Keratinocyte (primary cell): ENCODE results near the gene PLCH2. TPM values are rescaled to one million over a fixed set of nuclear protein-coding genes. Genes with fewer than 3 reads are reported as not detected.

Source experiments
- DNase-seq: peaks from one replicate; pipeline ENCODE4 v3.0.0-alpha.2; 2011; ENCODE audit warnings: low read depth, missing footprints, low spot score
- FAIRE-seq: peaks from 2 replicates; lab custom pipeline; 2011; peaks lifted over from hg19 to GRCh38; lab: Jason Lieb, UNC
- H2AFZ ChIP-seq: 2 replicates; pipeline ENCODE4 v1.6.0; 2012; ENCODE audit warnings: low read length, control low read depth, inconsistent platforms; ENCODE audit not compliant: control insufficient read depth
- H3K27ac ChIP-seq: 2 replicates; pipeline ENCODE4 v1.5.1; 2011; ENCODE audit warnings: low read length; ENCODE audit not compliant: control insufficient read depth, insufficient read depth
- H3K27me3 ChIP-seq: 3 replicates; pipeline ENCODE4 v1.6.0; 2011; ENCODE audit warnings: low read length; ENCODE audit not compliant: control insufficient read depth, insufficient read depth; ENCODE audit errors: extremely low read depth
- H3K36me3 ChIP-seq, 2 experiments: 2 replicates in 1 of 2; 3 replicates in 1 of 2; pipeline ENCODE4 v1.5.1; 2011; ENCODE audit warnings: low read length in 2 of 2, mild to moderate bottlenecking in 1 of 2; ENCODE audit not compliant: control insufficient read depth in 2 of 2, insufficient read depth in 2 of 2; ENCODE audit errors: extremely low read depth in 1 of 2
- H3K4me1 ChIP-seq: 3 replicates; pipeline ENCODE4 v1.5.1; 2011; ENCODE audit warnings: low read length; ENCODE audit not compliant: control insufficient read depth, insufficient read depth; ENCODE audit errors: extremely low read depth
- H3K4me2 ChIP-seq: 3 replicates; pipeline ENCODE4 v1.6.0; 2011; ENCODE audit warnings: low read depth, low read length; ENCODE audit not compliant: control insufficient read depth, insufficient read depth; ENCODE audit errors: extremely low read depth
- H3K4me3 ChIP-seq, 3 experiments: fragments of 200-600 bp in 1 of 3; sonication (generic) in 1 of 3; 2 replicates in 2 of 3; 3 replicates in 1 of 3; pipeline ENCODE4 v1.5.1; 2011 to 2016; ENCODE audit warnings: low read length in 3 of 3, mild to moderate bottlenecking in 3 of 3, control low read depth in 2 of 3, inconsistent platforms in 1 of 3, low read depth in 1 of 3, mixed read lengths in 1 of 3, mixed run types in 1 of 3, moderate library complexity in 1 of 3; ENCODE audit not compliant: control insufficient read depth in 2 of 3, insufficient read depth in 2 of 3; ENCODE audit errors: extremely low read depth in 1 of 3
- H3K79me2 ChIP-seq: 2 replicates; pipeline ENCODE4 v1.6.0; 2012; ENCODE audit warnings: low read length; ENCODE audit not compliant: control insufficient read depth, insufficient read depth
- H3K9ac ChIP-seq: 3 replicates; pipeline ENCODE4 v1.6.0; 2011; ENCODE audit warnings: low read length; ENCODE audit not compliant: control insufficient read depth, insufficient read depth; ENCODE audit errors: extremely low read depth
- H3K9me1 ChIP-seq: 3 replicates; pipeline ENCODE4 v1.6.0; 2011; ENCODE audit warnings: low read length; ENCODE audit not compliant: control insufficient read depth, insufficient read depth; ENCODE audit errors: extremely low read depth
- H3K9me3 ChIP-seq: 2 replicates; pipeline ENCODE4 v1.5.1; 2012; ENCODE audit warnings: low read depth, low read length; ENCODE audit not compliant: control insufficient read depth
- H4K20me1 ChIP-seq: 3 replicates; pipeline ENCODE4 v1.6.0; 2011; ENCODE audit warnings: low read length; ENCODE audit not compliant: control insufficient read depth, insufficient read depth; ENCODE audit errors: extremely low read depth
- CTCF ChIP-seq, 3 experiments: IDR thresholded peaks in 1 of 3; conservative IDR thresholded peaks in 1 of 3; optimal IDR thresholded peaks in 1 of 3; 2 replicates in 2 of 3; 3 replicates in 1 of 3; pipeline versions ENCODE3 to v1.5.1; 2011; ENCODE audit warnings: low read length in 3 of 3, mild to moderate bottlenecking in 3 of 3, moderate library complexity in 2 of 3, control low read depth in 1 of 3, inconsistent platforms in 1 of 3; ENCODE audit not compliant: insufficient read depth in 2 of 3; ENCODE audit errors: extremely low read depth in 1 of 3
- EZH2 ChIP-seq: IDR thresholded peaks from one replicate; pipeline ENCODE4 v1.6.1; 2012; ENCODE audit warnings: inconsistent platforms, mild to moderate bottlenecking, low read length, moderate library complexity
- dilution Hi-C: fragments of 300-500 bp; cut with MboI; formaldehyde crosslinking; loops from one replicate; pipeline ENCODE4 v1.7.0; 2020; ENCODE audit warnings: low sequenced_read_pairs; ENCODE audit not compliant: extremely low pct_ligation_motif_present
- polyA plus RNA-seq, 5 experiments: library from polyadenylated mRNA; depleted of rRNA in 3 of 5; stranded (reverse) in 3 of 5; stranded (forward) in 1 of 5; unstranded in 1 of 5; fragments of >200 nt; gene quantifications; 1 replicate in 1 of 5; 2 replicates in 3 of 5; 3 replicates in 1 of 5; pipeline versions ENCODE4 v1.2.1 to v1.2.3, GENCODE V29; 2011 to 2012; ENCODE audit warnings: missing spikeins in 2 of 5, low read depth in 1 of 5, low replicate concordance in 1 of 5

The PLCH2 gene
- polyA plus RNA-seq, 1 donor (not counting 4 experiments of a cell fraction or from before 2014, with no cell fraction given), result 57.4 TPM

- FAIRE-seq, result no peak
- H3K9ac ChIP-seq, result no peak overlapping the region
- no peaks in the 10 kb centered on the region for H3K27me3 ChIP-seq
These were observed 23.2 kb downstream of the PLCH2 start for GRCh38 chr1:2499260-2499659.

GRCh38 chr1:2499986-2500596, 24.0 kb downstream of the PLCH2 start:
- DNase-seq (no peak), FAIRE-seq (no peak)
- Histone ChIP-seq H3K9me1 (no peaks in the 10 kb centered on the region), H3K9ac (no peak overlapping the region), H4K20me1 (no peaks in the 10 kb centered on the region), H2AFZ (no peak overlapping the region), H3K4me3 (no peak overlapping the region), H3K9me3 (no peaks in the 10 kb centered on the region), H3K27ac (no peak overlapping the region), H3K4me1 (peaks cover 7% of the 10 kb centered on the region), H3K79me2 (no peaks in the 10 kb centered on the region), H3K4me2 (no peak overlapping the region), H3K36me3 (peaks cover 15 to 20% of the 10 kb centered on the region in 2 experiments), H3K27me3 (no peaks in the 10 kb centered on the region)
- dilution Hi-C loops, result no loop called here
- no peak for TF ChIP-seq EZH2
- TF ChIP-seq CTCF (optimal IDR thresholded peaks at IDR 0.05 in 1 of 3, IDR thresholded peaks at IDR 0.05 in 1 of 3, conservative IDR thresholded peaks at IDR 0.05 in 1 of 3; ENCODE audit: extremely low read depth in 1 of 3, insufficient read depth in 2 of 3, low read length in 3 of 3), result no peak

More at GRCh38 chr1:2499260-2499659, 23.2 kb downstream of the PLCH2 start:
- Histone ChIP-seq H3K9me3 (no peaks in the 10 kb centered on the region), H3K79me2 (no peaks in the 10 kb centered on the region), H4K20me1 (no peaks in the 10 kb centered on the region), H3K4me1 (peaks cover 7% of the 10 kb centered on the region), H3K27ac (no peak overlapping the region), H2AFZ (no peak overlapping the region), H3K36me3 (peaks cover 15 to 20% of the 10 kb centered on the region in 2 experiments), H3K9me1 (no peaks in the 10 kb centered on the region), H3K4me2 (no peak overlapping the region), H3K4me3 (no peak overlapping the region)
- DNase-seq, result no peak
- dilution Hi-C loops, result no loop called here
- TF ChIP-seq EZH2 (no peak), CTCF (optimal IDR thresholded peaks at IDR 0.05 in 1 of 3, IDR thresholded peaks at IDR 0.05 in 1 of 3, conservative IDR thresholded peaks at IDR 0.05 in 1 of 3; ENCODE audit: extremely low read depth in 1 of 3, insufficient read depth in 2 of 3, low read length in 3 of 3) (no peak)
